Colonic mucosa (tissue), 4 donors: ENCODE data around the gene KRTAP10-3. TPM values are rescaled to one million over a fixed set of nuclear protein-coding genes. Genes with fewer than 3 reads are reported as not detected.

Source experiments
- DNase-seq: peaks from one replicate; pipeline ENCODE4 v3.0.0-alpha.2; 2020
- H3K27ac ChIP-seq: fragments of 200-600 bp; one replicate; pipeline ENCODE4 v1.8.0; 2021
- H3K27me3 ChIP-seq: fragments of 200-600 bp; one replicate; pipeline ENCODE4 v1.8.0; 2021
- H3K36me3 ChIP-seq: fragments of 200-600 bp; one replicate; pipeline ENCODE4 v1.8.0; 2021
- H3K4me1 ChIP-seq: fragments of 200-600 bp; one replicate; pipeline ENCODE4 v1.8.0; 2021; ENCODE audit warnings: mild to moderate bottlenecking
- H3K4me3 ChIP-seq: fragments of 200-600 bp; one replicate; pipeline ENCODE4 v1.8.0; 2021
- H3K9ac ChIP-seq, 2 donors: one replicate each; pipeline ENCODE4 v1.7.0; 2013; ENCODE audit warnings: control low read depth in 2 of 2, low read depth in 2 of 2, low read length in 2 of 2
- H3K9me3 ChIP-seq: fragments of 200-600 bp; one replicate; pipeline ENCODE4 v1.8.0; 2021
- CTCF ChIP-seq: fragments of 200-600 bp; IDR thresholded peaks from one replicate; pipeline ENCODE4 v1.8.0; 2022; ENCODE audit warnings: antibody characterized with exemption, mild to moderate bottlenecking
- intact Hi-C: fragments of 100-400 bp; cut with DNase I; formaldehyde crosslinking; loops from one replicate; pipeline ENCODE4 v1.14.1; 2022
- total RNA-seq, 2 donors: library from RNA; stranded (reverse); fragmentation: NEBNext Ultra II Directional in 1 of 2; extraction: Animal tissue kit (Norgen Biotek cat#: 25700) in 1 of 2; gene quantifications; one replicate each; pipeline ENCODE4 v1.2.1, GENCODE V29; 2021
- donor health status: healthy.
- donor health status: DM: no; HTN: no; CAD: no.
- donor health status: DM: no; HTN: no; CAD: no.

KRTAP10-3 gene
- total RNA-seq, 2 donors from 2014 or later = not detected

GRCh38 chr21:44579833-44580144 is 21.2 kb upstream of the KRTAP10-3 start:
- H3K9me3 ChIP-seq = no peaks in the 10 kb centered on the region
- no peak overlapping the region for H3K27ac ChIP-seq
- H3K9ac ChIP-seq = no peak overlapping the region
- no peak for TF ChIP-seq CTCF
- intact Hi-C loops = no loop called here
- H3K4me3 ChIP-seq = no peak overlapping the region
- no peak for DNase-seq
- no peaks in the 10 kb centered on the region for H3K27me3 ChIP-seq
- H3K36me3 ChIP-seq = no peaks in the 10 kb centered on the region
- H3K4me1 ChIP-seq = no peaks in the 10 kb centered on the region

- H3K4me1 ChIP-seq = no peaks in the 10 kb centered on the region
- no peaks in the 10 kb centered on the region for H3K27me3 ChIP-seq
- no peak overlapping the region for H3K27ac ChIP-seq
- no peak overlapping the region for H3K9ac ChIP-seq
- no peak for TF ChIP-seq CTCF
- intact Hi-C loops = no loop called here
- H3K36me3 ChIP-seq = no peaks in the 10 kb centered on the region
- no peak for DNase-seq
- no peak overlapping the region for H3K4me3 ChIP-seq
- H3K9me3 ChIP-seq = no peaks in the 10 kb centered on the region
Observed at GRCh38 chr21:44579056-44579832, 20.6 kb upstream of the KRTAP10-3 start.

- intact Hi-C loops = no loop called here
- no peak overlapping the region for H3K27ac ChIP-seq
- no peak overlapping the region for H3K9ac ChIP-seq
- no peaks in the 10 kb centered on the region for H3K9me3 ChIP-seq
- DNase-seq = no peak
- no peaks in the 10 kb centered on the region for H3K36me3 ChIP-seq
- no peak for TF ChIP-seq CTCF
- H3K4me3 ChIP-seq = no peak overlapping the region
- no peaks in the 10 kb centered on the region for H3K4me1 ChIP-seq
- H3K27me3 ChIP-seq = no peaks in the 10 kb centered on the region
Observed at GRCh38 chr21:44578371-44579055, 19.9 kb upstream of the KRTAP10-3 start.

- Histone ChIP-seq H3K27me3 (no peaks in the 10 kb centered on the region), H3K9me3 (no peaks in the 10 kb centered on the region), H3K36me3 (no peaks in the 10 kb centered on the region), H3K4me1 (no peaks in the 10 kb centered on the region), H3K4me3 (no peak overlapping the region), H3K27ac (no peak overlapping the region), H3K9ac (no peak overlapping the region)
- no peak for DNase-seq
- intact Hi-C loops = no loop called here
- no peak for TF ChIP-seq CTCF
Observed at GRCh38 chr21:44576025-44576420, 17.4 kb upstream of the KRTAP10-3 start.

GRCh38 chr21:44575307-44576024 is 16.9 kb upstream of the KRTAP10-3 start:
- intact Hi-C loops = no loop called here

More at GRCh38 chr21:44575307-44576024, 16.9 kb upstream of the KRTAP10-3 start:
- no peak for DNase-seq
- Histone ChIP-seq H3K4me1 (no peaks in the 10 kb centered on the region), H3K27me3 (no peaks in the 10 kb centered on the region), H3K36me3 (no peaks in the 10 kb centered on the region), H3K9me3 (no peaks in the 10 kb centered on the region), H3K9ac (no peak overlapping the region), H3K4me3 (no peak overlapping the region), H3K27ac (no peak overlapping the region)
- no peak for TF ChIP-seq CTCF
